Dermis blood vessel endothelial cell (primary cell): ENCODE measurements around the gene AEBP1. TPM values are rescaled to one million over a fixed set of nuclear protein-coding genes. Genes with fewer than 3 reads are reported as not detected.

ENCODE experiments used
- DNase-seq: peaks from one replicate; pipeline ENCODE4 v3.0.0; 2010
- total RNA-seq: library from RNA; depleted of rRNA; stranded (reverse); fragments of >200 nt; gene quantifications from 2 replicates; pipeline ENCODE4 v1.2.3, GENCODE V29; 2014

The AEBP1 gene
- total RNA-seq, 1 donor from 2014 or later = 12.9 TPM

- no peak for DNase-seq
Measured at GRCh38 chr7:44067064-44067951, 36.8 kb upstream of the AEBP1 start.

DNA sequence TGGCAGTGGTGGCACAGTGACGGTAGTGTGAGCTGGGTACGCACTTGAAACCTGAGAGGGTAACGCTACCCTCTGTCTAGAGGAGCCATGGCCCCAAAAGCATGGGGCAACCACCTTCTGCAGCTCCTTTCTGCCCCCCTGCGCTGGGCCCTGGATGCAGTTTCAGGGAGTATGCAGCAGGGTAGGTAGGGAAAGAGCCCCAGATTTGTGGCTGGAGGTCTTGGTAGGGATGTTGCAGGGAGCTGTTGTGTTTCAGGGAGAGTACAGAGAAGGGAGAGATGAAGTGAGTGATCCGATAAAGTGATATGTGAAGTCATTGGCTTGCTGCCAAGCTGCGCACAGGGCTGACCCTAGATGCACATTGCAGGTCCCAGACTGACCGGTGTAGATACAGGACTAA is 36.1 kb upstream of the AEBP1 start:
- peak; percentile 35 for DNase-seq

DNA sequence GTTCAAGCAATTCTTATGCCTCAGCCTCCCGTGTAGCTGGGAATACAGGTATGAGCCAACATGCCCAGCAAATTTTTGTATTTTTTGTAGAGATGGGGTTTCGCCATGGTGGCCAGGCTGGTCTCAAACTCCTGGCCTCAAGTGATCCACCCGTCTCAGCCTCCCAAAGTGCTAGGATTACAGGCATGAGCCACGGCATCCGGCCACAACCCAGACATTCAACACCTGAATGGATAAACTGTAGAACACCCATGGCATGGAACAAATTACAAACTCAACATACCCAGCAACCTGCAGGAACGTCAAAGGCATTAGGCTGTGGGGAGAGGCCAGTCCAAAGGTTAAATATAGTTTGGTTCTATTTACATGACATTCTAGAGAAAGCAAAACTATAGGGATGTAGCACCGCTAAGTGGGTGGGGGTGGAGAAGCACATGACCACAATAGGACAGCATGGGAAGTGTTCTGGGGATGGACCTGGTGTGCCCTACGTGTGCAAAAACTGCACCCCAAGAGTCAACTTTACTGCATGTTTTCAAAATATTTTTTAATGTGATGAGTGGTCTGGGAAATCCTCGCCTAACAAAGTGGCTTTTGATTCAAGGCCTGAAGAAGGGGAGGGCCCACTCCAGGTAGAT is 32.3 kb upstream of the AEBP1 start:
- DNase-seq = no peak

DNA sequence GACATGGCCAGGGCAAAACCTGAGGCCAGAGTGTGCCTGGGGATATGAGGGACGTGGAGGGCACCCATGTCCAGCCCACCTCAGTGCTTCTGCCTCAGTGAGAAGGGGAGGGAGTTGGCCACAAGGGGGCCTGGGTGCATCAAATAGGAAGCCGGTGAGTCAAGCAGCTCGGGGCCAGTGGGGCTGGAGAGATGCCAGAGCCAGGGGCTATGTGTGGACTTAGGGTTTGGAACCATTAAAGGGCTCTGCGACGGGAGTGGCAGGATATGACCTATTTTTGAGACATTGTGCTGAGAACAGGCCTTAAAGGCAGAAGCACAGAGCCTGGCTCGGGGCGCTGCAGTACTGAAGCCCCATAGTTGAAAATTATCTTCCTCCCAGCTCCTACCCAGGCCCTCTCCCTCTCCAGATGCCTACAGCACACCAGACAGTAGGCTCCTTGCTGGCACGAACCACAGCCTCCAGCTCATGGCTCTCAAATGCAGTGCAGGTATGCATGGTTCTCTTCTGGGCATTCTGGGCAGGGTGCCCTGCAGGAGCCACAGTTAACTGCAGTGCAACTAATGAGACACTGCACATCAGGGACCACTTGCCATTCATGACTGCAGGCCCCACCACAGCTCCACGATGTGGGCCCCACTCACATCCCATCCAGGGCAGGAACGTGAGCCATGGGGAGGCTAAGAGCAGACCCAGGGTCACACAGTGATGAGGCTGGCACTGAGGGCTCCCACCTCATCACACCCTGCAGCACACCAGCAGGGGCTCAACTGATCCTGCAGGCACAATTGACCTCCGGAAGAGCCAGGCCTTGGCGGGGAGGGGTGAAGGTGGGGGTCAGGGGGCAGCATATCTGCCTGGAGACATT is 31.5 kb upstream of the AEBP1 start:
- DNase-seq = peak; percentile 95

DNA sequence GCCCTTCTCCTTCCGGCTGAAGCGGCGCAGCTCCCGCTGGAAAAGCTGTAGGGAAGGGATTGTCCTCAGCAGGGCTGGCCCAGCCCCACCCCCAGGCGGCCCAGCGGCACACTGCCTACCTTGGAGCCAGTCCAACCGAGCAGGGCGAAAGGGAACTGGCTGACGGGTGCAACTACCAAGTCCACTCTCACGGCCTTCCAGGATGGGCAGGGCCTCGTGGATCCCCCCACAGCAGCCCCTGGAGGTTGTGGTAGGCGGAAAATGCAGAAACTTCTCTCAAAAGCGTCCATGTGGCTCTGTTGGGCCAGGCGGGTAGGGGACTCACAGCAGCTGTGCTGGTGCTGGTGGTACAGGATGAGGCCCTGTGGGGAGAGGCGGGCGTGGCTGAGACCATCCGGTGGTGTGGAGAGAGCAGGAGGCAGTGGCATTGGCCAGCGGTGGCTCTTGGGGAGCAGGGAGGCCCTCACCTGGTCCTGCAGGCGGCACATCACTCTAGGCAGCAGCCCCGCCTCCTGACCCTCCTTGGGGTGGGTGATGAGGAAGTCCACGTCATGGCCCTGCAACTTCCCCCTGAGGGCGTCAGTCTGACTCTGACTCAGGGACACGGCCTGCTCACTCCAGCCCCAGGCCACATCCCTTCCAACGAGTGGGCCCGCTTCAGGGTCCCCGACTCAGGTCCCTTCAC is 30.3 kb upstream of the AEBP1 start:
- DNase-seq = peak; percentile 91

DNA sequence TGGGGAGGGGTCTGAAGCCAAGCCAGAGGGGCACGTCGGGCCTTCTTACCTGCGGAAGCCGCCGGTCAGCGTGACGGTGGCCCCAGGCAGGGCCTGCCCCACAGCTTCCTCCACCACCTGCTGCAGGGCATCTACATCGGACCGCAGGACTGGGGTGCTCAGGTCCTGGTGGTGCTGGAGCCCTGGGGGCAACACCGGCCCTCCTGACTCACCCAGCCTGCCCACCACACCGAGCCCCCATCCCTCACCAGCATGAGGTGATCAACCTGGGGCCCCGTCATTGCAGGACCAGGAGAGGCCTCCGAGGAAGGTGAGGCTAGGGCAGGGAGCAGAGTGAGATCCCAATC is 29.8 kb upstream of the AEBP1 start:
- DNase-seq = no peak

DNA sequence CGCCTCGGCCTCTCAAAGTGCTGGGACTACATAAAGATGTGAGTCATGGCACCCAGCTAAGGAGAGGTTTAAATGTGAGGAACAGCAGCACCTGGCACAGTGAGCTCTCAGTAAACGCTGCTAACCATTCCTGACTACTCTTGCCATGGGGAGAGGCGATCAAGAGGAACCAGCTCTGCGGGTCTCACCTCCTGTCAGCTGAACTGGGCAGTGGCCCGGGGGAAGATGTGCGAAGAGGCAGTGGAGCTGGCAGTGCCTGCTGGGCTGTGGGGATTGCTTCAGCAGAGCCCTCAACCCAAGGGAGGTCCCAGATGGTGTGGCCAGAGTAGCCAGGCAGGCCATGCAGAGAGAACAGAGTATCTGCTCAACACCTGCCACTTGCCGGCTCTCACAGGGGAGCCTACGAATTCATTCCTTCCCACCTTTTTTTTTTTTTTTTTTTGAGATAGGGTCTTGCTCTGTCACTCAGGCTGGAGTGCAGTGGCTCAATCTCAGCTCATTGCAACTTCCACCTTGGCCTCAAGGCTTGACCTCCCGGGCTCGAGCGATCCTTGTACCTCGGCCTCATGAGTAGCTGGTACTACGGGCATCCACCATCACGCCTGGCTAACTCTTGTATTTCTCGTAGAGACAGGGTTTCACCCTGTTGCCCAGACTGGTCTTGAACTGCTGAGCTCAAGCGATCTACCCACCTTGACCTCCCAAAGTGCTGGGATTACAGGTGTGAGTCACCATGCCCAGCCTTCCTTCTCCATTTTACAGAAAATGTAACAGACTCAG is 28.7 kb upstream of the AEBP1 start:
- no peak for DNase-seq

- DNase-seq = no peak
Measured at GRCh38 chr7:44076101-44076895, 27.8 kb upstream of the AEBP1 start.

- no peak for DNase-seq
Measured at GRCh38 chr7:44077061-44077460, 27.1 kb upstream of the AEBP1 start.

GRCh38 chr7:44077681-44078091 is 26.5 kb upstream of the AEBP1 start:
- no peak for DNase-seq

DNA sequence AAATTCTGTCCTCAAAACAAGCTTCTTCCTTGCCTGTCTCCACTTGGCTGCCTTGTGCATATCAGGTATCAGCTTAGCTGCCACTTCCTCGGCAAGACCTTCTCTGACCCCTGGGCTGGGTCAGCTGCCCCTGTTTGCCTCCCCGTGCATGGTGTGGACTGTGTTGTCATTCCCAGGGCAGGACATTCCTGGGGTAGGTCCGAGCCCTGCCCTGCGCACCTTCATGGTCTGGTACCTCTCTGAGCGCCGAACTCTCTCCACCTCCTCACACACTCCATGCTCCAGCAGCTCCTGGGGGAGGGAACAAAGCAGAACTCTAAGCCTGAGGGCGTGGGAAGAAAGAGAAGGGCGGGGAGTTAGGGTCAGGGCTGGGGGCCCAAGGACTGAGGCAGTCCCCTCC is 25.6 kb upstream of the AEBP1 start:
- no peak for DNase-seq

- no peak for DNase-seq
Measured at GRCh38 chr7:44079331-44080021, 24.7 kb upstream of the AEBP1 start.

GRCh38 chr7:44080118-44080517 is 24.0 kb upstream of the AEBP1 start:
- DNase-seq = no peak

- DNase-seq = no peak
Measured at GRCh38 chr7:44080686-44081265, 23.4 kb upstream of the AEBP1 start.

DNA sequence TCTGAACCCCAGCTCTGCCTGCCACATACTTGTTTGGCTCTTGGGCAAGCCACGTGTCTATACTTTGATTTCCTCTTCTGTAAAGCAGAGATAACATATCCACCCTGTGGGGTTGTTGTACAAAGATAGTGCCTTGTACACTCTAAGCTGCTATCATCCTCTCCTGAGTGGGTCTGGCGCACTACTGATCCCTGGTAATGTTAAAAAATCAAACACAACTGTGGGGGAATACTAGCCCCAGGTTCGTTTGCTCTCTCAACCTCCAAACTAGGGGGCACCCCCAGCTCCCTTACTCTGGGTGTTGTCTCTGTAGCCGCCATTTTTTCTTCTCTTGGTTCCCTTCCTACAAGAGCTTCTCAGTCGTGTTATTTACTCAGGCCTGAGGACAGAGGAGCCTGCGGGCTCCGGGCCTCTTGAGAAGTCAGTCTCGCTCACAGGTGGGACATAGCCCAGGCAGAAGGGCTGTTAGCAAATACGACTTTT is 22.8 kb upstream of the AEBP1 start:
- no peak for DNase-seq

- DNase-seq = peak; percentile 99
Measured at GRCh38 chr7:44082541-44083207, 21.5 kb upstream of the AEBP1 start.

DNA sequence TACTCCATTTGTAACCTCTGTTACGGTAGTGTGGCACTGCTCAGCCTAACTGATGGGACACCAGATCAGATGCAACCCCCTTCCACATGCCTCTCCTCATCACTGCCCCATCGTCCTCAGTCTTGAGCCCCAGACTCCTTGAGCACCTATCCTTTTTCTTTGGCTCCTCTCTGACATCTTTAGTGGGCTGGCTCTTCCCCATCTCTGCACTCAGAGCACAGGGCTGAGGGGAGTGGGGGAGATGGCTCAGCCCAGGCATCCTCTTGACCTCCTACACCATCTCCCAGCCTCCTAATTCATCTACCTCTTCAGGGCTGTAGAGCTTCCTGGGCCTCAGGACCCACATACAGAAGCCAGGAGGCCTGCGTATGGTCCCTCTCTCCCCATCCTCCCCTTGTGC is 20.3 kb upstream of the AEBP1 start:
- no peak for DNase-seq

DNA sequence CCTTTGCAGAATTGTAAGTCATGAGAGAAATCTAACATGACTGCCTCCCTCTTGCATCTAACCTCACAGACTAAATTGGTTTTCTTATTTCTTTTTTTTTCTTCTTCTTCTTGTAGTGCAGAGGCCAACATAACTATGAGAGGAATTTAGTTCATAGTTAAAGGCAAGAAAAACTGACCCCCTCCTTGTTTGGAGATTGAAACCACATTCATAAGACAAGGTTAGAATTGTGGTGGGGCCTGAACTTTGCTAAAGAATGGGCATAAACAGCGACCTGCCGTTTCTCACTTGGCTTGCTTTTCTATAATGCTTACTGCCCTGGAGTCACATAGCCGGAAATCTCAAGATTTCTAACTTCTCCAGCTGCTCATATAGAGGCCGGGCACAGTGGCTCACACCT is 19.4 kb upstream of the AEBP1 start:
- no peak for DNase-seq

DNA sequence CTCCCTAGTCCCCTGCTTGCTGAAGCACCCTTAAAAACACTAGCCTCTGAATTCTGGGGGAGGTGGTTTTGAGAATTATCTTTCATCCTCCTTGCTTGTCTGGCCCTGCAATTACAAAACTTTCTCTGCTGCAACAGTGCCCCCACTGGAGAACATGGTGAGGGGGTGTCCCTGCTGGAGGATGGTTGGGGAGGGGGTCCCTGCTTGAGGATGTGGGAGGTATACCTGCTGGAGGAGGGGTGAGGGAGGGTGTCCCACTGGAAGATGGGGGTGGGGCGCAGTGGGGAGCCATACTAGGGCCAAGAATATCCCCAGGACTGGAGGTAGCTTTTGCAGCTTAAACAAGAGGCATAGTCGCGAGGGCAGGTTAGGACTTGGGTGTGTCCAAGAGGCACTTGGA is 18.6 kb upstream of the AEBP1 start:
- DNase-seq = no peak
